Measurements from ENCODE around the gene CCDC134.

The CCDC134 gene

GRCh38 chr22:41800348-41801146 is at the start of gene CCDC134:
Gene CCDC134 (plus strand): TSS chr22:41800679. CDS start chr22:41808891, 8,212 bp downstream.
- DNase-seq, result peak; percentile 95

DNA sequence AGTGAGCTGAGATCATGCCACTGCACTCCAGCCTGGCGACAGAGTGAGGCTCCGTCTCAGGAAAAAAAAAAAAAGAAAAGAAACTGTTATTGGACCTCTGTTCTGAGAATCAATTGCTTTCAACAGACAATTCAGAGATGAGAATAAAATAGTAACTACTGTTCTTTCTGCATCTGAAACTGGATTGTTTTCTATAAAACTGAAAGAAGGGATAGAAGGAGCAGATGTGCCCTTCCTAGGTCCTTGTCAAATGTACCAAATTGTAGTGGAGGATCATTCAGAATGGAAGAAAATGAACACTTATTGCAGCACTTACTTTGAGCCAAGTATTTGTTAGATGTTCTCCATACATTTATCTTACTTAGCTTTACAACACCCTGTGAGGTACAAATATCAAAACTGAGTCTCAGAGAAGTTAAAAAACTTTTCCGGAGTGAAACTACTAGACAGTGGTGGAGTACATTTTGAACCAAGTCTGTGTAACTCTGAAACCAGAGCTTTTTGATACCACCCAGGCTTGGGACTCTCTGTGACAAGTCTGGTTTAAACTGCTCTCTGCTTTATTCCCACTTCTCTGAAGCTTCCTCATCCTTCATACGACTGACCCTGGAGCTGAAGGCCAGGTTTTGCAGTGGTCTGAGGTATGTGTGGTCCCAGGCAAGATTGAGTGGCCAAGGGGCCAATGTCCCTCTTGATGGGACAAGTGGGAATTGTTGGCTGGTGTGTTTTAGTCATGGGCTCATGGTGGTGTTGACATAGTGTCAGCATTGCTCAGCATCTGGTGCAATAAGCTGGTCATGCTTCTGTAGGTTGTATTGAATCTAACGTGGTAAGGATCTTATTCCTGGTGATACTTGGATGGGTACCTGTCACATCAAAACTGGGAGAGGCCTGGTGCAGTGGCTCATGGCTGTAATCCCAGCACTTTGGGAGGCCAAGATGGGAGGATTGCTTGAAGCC is 48.2 kb upstream of the CCDC134 start:
- no peak for DNase-seq

GRCh38 chr22:41753984-41754383 is 46.5 kb upstream of the CCDC134 start:
- DNase-seq, result no peak

- DNase-seq, result no peak
Observed at GRCh38 chr22:41757502-41757901, 43.0 kb upstream of the CCDC134 start.

DNA sequence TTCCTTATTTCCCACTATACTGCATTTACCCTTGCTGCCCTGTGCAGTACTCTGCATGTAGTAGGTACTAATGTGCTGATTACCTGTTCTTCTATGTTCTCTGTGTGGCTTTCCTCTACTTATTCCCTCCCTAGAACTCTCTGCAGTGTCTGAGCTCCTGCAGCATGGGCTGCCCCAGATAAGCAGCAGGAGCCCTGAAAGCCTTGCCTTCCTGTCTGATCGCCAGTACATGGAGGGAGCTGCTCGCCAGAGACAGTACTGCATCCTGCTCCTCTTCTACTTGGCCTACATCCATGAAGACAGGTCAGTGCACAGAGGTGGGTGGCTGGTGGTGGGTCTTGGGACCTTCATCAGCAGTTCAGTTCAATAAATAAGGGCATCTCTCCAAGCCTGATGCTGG is 42.2 kb upstream of the CCDC134 start:
- no peak for DNase-seq

GRCh38 chr22:41762980-41763779 is 37.3 kb upstream of the CCDC134 start:
- peak; percentile 67 for DNase-seq

DNA sequence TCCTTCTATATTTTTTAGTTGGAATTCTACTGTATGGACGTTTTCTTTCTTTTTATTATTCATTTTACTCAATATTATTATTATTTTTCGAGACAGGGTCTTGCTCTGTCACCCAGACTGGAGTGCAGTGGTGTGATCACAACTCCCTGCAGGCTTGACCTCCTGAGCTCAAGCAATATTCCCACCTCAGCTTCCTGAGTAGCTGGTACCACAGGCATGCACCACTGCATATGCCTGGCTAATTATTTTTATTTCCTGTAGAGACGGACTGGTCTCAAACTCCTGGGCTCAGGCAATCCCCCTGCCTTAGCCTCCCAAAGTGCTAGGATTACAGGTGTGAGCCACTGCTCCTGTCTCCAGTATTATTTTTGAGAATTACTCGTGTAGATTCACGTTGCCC is 34.0 kb upstream of the CCDC134 start:
- no peak for DNase-seq

- no peak for DNase-seq
Observed at GRCh38 chr22:41768430-41768829, 32.0 kb upstream of the CCDC134 start.

- DNase-seq, result no peak
Observed at GRCh38 chr22:41770715-41771468, 29.6 kb upstream of the CCDC134 start.

- no peak for DNase-seq
Observed at GRCh38 chr22:41772198-41772597, 28.3 kb upstream of the CCDC134 start.

GRCh38 chr22:41772645-41773044 is 27.8 kb upstream of the CCDC134 start:
- no peak for DNase-seq

DNA sequence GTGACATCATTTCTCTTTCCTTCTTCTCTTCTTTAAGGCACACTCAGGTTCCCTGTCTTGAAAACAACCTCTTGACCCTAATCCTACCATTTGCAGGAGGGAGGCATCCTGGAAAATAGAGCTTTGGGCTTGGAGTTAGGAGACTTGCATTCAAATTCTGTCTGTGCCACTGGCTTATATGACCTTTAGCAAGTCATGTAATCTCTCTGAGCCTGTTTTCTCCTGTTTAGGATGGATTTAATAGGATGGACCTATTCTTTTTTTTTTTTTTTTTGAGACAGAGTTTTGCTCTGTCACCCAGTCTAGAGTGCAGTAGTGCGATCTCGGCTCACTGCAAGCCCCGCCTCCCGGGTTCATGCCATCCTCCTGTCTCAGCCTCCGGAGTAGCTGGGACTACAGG is 25.1 kb upstream of the CCDC134 start:
- DNase-seq, result no peak

DNA sequence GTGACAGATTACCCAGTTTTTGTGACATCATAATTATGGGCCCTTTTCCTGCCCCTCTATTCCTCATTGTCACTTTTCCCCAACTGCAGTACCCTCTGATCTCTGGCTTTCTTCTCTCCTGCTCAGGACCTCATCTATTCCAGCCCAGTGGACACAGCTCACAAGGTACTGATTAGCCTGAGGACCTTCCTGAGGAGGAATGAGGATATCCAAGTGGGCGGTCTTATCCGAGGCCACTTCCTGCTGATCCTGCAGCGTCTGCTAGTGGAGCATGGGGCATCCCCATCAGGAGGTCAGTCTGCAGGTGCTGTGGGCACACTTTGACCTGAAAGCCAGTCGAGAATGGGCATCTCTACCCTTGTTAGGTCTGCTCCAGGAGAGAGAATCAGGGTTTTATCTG is 24.5 kb upstream of the CCDC134 start:
- DNase-seq, result no peak

GRCh38 chr22:41776381-41776780 is 24.1 kb upstream of the CCDC134 start:
- no peak for DNase-seq

DNA sequence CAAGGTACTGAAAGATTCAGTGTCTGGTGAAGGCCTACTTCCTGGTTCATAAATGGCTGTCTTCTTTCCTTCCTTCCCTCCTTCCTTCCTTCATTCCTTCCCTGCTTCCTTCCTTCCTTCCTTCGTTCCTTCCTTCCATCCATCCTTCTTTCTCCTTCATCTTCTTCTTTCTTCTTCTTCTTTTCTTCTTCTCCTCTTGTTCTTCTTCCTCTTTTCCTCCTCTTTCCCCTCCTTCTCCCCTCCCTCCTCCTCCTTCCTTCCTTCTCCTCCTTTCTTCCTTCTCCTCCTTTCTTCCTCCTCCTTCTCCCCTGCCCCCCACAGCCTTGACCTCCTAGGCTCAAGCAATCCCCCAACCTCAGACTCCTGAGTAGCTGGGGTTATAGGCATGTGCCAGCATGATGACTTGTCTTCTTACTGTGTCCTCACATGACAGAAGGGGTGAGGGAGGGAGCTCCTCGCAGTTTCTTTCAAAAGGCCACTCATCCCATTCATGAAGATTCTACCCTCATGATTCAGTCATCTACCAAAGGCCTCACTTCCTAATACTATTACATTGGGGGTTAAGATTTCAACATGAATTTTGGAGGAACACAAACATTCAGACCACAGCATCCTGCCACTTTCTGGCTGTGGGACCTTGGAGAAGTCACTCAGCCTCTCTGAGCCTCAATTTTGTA is 22.6 kb upstream of the CCDC134 start:
- DNase-seq, result no peak

DNA sequence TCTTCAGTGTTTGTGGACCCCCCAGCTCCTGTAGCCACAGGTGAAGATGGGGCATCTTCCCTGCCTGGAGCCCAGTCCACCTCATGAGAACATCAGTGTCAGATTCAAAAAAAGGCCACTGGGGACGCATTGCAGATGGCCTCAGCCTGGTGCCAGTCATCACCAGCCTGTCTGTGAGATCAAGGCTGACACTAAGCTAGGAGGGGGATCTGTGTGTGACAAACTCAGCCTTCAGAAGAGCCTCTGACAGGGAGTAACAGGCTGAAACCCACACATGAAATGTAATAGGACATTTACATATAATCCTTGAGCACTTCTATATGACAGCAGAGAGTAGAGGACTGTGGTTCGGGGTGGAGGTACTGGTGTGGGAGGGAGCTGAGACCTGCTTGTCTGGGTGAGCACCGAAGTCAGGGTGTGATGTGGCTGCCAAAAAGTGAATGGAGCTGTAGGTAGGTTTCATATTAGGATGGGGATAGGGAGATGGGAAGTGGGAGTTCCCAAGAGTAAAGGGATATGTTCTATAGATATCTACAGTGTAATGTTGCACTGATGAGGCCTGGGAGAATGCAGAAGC is 20.5 kb upstream of the CCDC134 start:
- DNase-seq, result no peak

GRCh38 chr22:41780746-41781505 is 19.6 kb upstream of the CCDC134 start:
- DNase-seq, result peak; percentile 85

GRCh38 chr22:41781507-41781906 is 19.0 kb upstream of the CCDC134 start:
- peak; percentile 59 for DNase-seq

DNA sequence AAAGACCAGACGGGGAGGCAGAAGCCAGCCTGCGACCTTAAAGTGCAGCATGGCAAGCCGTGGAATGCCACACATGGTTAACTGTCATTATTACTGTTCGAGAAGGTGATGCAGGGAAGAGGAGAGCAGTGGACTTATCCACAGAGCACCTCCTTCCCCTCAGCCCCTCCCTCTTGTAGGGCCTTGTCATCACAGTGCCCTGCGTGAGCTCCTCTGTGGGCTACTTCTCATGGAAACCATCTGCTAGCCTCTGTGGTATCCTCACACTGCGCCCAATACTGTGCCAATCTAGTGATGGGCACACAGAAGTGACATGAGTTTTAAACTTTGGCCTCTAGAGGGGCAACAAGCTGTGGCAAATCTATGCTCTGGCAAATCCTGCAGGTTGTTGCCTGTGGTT is 18.2 kb upstream of the CCDC134 start:
- no peak for DNase-seq

GRCh38 chr22:41782751-41783150 is 17.7 kb upstream of the CCDC134 start:
- DNase-seq, result no peak
